Right ventricle myocardium inferior (tissue), 1 donor: Measurements from ENCODE around the gene TNFRSF12A. TPM values are rescaled to one million over a fixed set of nuclear protein-coding genes. Genes with fewer than 3 reads are reported as not detected.

Experiments used
- ATAC-seq: fragments of 200-7000 bp; cut with Tn5 transposase; one replicate; pipeline ENCODE4 v1.9.1; 2020; ENCODE audit warnings: mild to moderate bottlenecking, moderate library complexity
- DNase-seq: peaks from one replicate; pipeline ENCODE4 v3.0.0; 2021; ENCODE audit errors: missing footprints
- intact Hi-C: fragments of 100-400 bp; cut with DNase I; formaldehyde crosslinking; loops from one replicate; pipeline ENCODE4 v1.11.0; 2022
- total RNA-seq: library from RNA; stranded (reverse); fragmentation: NEBNext Ultra II Directional; extraction: Animal tissue kit (Norgen Biotek cat#: 25700); gene quantifications from one replicate; pipeline ENCODE4 v1.2.1, GENCODE V29; 2021
- donor health status: DM: no; HTN: yes; CAD: no; lungs with severe emphysema.

Gene TNFRSF12A
- total RNA-seq, 1 donor from 2014 or later = 42.8 TPM

- DNase-seq = peak; percentile 93
- peak; percentile 58 for ATAC-seq
- intact Hi-C loops = no loop called here
These were observed 36.4 kb upstream of the TNFRSF12A start for GRCh38 chr16:2983706-2984136.

- intact Hi-C loops = no loop called here
- peak; percentile 44 for ATAC-seq
- DNase-seq = no peak
These were observed 34.7 kb upstream of the TNFRSF12A start for GRCh38 chr16:2985462-2985861.

- intact Hi-C loops = no loop called here
- no peak for DNase-seq
- peak; percentile 71 for ATAC-seq
These were observed 34.2 kb upstream of the TNFRSF12A start for GRCh38 chr16:2985893-2986355.

GRCh38 chr16:2986623-2987188 is 33.5 kb upstream of the TNFRSF12A start:
- intact Hi-C loops = no loop called here
- ATAC-seq = no peak
- DNase-seq = no peak

GRCh38 chr16:2987286-2987685 is 32.9 kb upstream of the TNFRSF12A start:
- no peak for ATAC-seq
- intact Hi-C loops = no loop called here

GRCh38 chr16:2987833-2988232 is 32.3 kb upstream of the TNFRSF12A start:
- ATAC-seq (no peak), DNase-seq (no peak)
- intact Hi-C loops = no loop called here

More at GRCh38 chr16:2987286-2987685, 32.9 kb upstream of the TNFRSF12A start:
- no peak for DNase-seq

GRCh38 chr16:2988590-2989099 is 31.5 kb upstream of the TNFRSF12A start:
- intact Hi-C loops = no loop called here
- no peak for DNase-seq
- ATAC-seq = no peak

- intact Hi-C loops = no loop called here
- DNase-seq = no peak
- no peak for ATAC-seq
These were observed 29.3 kb upstream of the TNFRSF12A start for GRCh38 chr16:2990891-2991290.

- DNase-seq = no peak
- intact Hi-C loops = no loop called here
- no peak for ATAC-seq
These were observed 28.5 kb upstream of the TNFRSF12A start for GRCh38 chr16:2991566-2992261.

- ATAC-seq (no peak), DNase-seq (no peak)
- intact Hi-C loops = no loop called here
These were observed 27.6 kb upstream of the TNFRSF12A start for GRCh38 chr16:2992383-2993081.

- intact Hi-C loops = no loop called here
- DNase-seq (no peak), ATAC-seq (no peak)
These were observed 23.9 kb upstream of the TNFRSF12A start for GRCh38 chr16:2996298-2996697.

GRCh38 chr16:2999929-3000328 is 20.2 kb upstream of the TNFRSF12A start:
- intact Hi-C loops = no loop called here
- ATAC-seq (no peak), DNase-seq (no peak)

GRCh38 chr16:3000540-3000939 is 19.6 kb upstream of the TNFRSF12A start:
- no peak for ATAC-seq
- intact Hi-C loops = no loop called here
- no peak for DNase-seq

GRCh38 chr16:3001316-3001715 is 18.9 kb upstream of the TNFRSF12A start:
- DNase-seq (no peak), ATAC-seq (no peak)
- intact Hi-C loops = no loop called here

GRCh38 chr16:3003582-3004270 is 16.4 kb upstream of the TNFRSF12A start:
- intact Hi-C loops = no loop called here
- DNase-seq = peak; percentile 98
- peak; percentile 98 for ATAC-seq

GRCh38 chr16:3004319-3004718 is 15.8 kb upstream of the TNFRSF12A start:
- DNase-seq = no peak
- ATAC-seq = no peak
- intact Hi-C loops = no loop called here

GRCh38 chr16:3004781-3005284 is 15.3 kb upstream of the TNFRSF12A start:
- intact Hi-C loops = no loop called here
- no peak for ATAC-seq
- DNase-seq = no peak

- DNase-seq = no peak
- no peak for ATAC-seq
- intact Hi-C loops = no loop called here
These were observed 12.9 kb upstream of the TNFRSF12A start for GRCh38 chr16:3007059-3007956.
